Neural progenitor cell (in vitro differentiated cells): ENCODE results near the gene TFB2M.

Source experiments
- EZH2 ChIP-seq: fragments of 200-600 bp; sonication (generic); IDR thresholded peaks from 2 replicates; pipeline ENCODE4 v1.6.1; 2017; ENCODE audit warnings: antibody characterized with exemption, mild to moderate bottlenecking, moderate library complexity
- TF ChIP-seq, protein P1 (sequence below): fragments of 200-600 bp; sonication (generic); IDR thresholded peaks from 2 replicates; pipeline ENCODE4 v1.5.1; 2017; ENCODE audit warnings: antibody characterized with exemption, mild to moderate bottlenecking

- TF ChIP-seq, protein P1, sequence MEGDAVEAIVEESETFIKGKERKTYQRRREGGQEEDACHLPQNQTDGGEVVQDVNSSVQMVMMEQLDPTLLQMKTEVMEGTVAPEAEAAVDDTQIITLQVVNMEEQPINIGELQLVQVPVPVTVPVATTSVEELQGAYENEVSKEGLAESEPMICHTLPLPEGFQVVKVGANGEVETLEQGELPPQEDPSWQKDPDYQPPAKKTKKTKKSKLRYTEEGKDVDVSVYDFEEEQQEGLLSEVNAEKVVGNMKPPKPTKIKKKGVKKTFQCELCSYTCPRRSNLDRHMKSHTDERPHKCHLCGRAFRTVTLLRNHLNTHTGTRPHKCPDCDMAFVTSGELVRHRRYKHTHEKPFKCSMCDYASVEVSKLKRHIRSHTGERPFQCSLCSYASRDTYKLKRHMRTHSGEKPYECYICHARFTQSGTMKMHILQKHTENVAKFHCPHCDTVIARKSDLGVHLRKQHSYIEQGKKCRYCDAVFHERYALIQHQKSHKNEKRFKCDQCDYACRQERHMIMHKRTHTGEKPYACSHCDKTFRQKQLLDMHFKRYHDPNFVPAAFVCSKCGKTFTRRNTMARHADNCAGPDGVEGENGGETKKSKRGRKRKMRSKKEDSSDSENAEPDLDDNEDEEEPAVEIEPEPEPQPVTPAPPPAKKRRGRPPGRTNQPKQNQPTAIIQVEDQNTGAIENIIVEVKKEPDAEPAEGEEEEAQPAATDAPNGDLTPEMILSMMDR, result no peak
- TF ChIP-seq EZH2, result no peak
Measured at GRCh38 chr1:246583056-246583440, 17.0 kb upstream of the TFB2M start.
